ENCODE measurements around the gene MTPN.

Gene MTPN

GRCh38 chr7:135977007-135977741 is at the start of gene MTPN:
Gene MTPN (minus strand): TSS chr7:135977359. CDS start chr7:135977100, 259 bp downstream.
- Mint-ChIP-seq H3K9me3 (no peaks in the 10 kb centered on the region), H3K27me3 (no peaks in the 10 kb centered on the region), H3K4me1 (peaks cover 45 to 65% of the 10 kb centered on the region in 2 donors), H3K36me3 (peaks cover 7 to 27% of the 10 kb centered on the region in 2 donors), H3K4me3 (peak within 1 kb of the TSS; percentile 95), H3K27ac (peak within 1 kb of the TSS; percentile 89)
- DNase-seq = peak; percentile 99
- ATAC-seq (replicated peaks) = peak; percentile 86 to 90

- DNase-seq (no peak), ATAC-seq (replicated peaks) (no peak)
- Mint-ChIP-seq H3K4me3 (no peak overlapping the region), H3K9me3 (no peaks in the 10 kb centered on the region), H3K4me1 (peaks cover 3 to 5% of the 10 kb centered on the region in 2 donors), H3K27ac (no peak overlapping the region), H3K27me3 (no peaks in the 10 kb centered on the region), H3K36me3 (peaks cover 7 to 12% of the 10 kb centered on the region in 2 donors)
Measured at GRCh38 chr7:136026209-136026608, 49.0 kb upstream of the MTPN start.

- Mint-ChIP-seq H3K36me3 (peaks cover 5 to 9% of the 10 kb centered on the region in 2 donors), H3K4me3 (no peak overlapping the region), H3K9me3 (no peaks in the 10 kb centered on the region), H3K27me3 (peaks cover 5 to 11% of the 10 kb centered on the region in 2 donors), H3K27ac (no peak overlapping the region), H3K4me1 (peaks cover 1 to 5% of the 10 kb centered on the region in 2 donors)
- ATAC-seq (replicated peaks) (no peak), DNase-seq (no peak)
Measured at GRCh38 chr7:136023134-136023869, 46.1 kb upstream of the MTPN start.

- DNase-seq = no peak
- H3K27me3 Mint-ChIP-seq = peaks cover 5 to 11% of the 10 kb centered on the region in 2 donors
- H3K9me3 Mint-ChIP-seq = peaks cover 3 to 4% of the 10 kb centered on the region in 2 donors
- H3K4me1 Mint-ChIP-seq = peaks cover 6 to 13% of the 10 kb centered on the region in 2 donors
- H3K4me3 Mint-ChIP-seq = no peak overlapping the region
- no peak overlapping the region for H3K27ac Mint-ChIP-seq
- H3K36me3 Mint-ChIP-seq = no peaks in the 10 kb centered on the region
- no peak for ATAC-seq (replicated peaks)
Measured at GRCh38 chr7:136020556-136020955, 43.4 kb upstream of the MTPN start.

GRCh38 chr7:136018104-136018503 is 40.9 kb upstream of the MTPN start:
- ATAC-seq (replicated peaks) = no peak
- Mint-ChIP-seq H3K27ac (no peak overlapping the region), H3K27me3 (peaks cover 10 to 22% of the 10 kb centered on the region in 2 donors), H3K4me1 (peaks cover 5 to 8% of the 10 kb centered on the region in 2 donors), H3K4me3 (no peak overlapping the region), H3K36me3 (no peaks in the 10 kb centered on the region), H3K9me3 (peaks cover 3 to 4% of the 10 kb centered on the region in 2 donors)
- DNase-seq = no peak

GRCh38 chr7:136016649-136017395 is 39.7 kb upstream of the MTPN start:
- H3K27me3 Mint-ChIP-seq = peaks cover 15 to 33% of the 10 kb centered on the region in 2 donors
- H3K4me1 Mint-ChIP-seq = peaks cover 9 to 13% of the 10 kb centered on the region in 2 donors
- H3K27ac Mint-ChIP-seq = peak overlapping the region; percentile 49
- H3K9me3 Mint-ChIP-seq = peaks cover 3 to 4% of the 10 kb centered on the region in 2 donors
- ATAC-seq (replicated peaks) = peak; percentile 60 to 82
- H3K36me3 Mint-ChIP-seq = no peaks in the 10 kb centered on the region
- H3K4me3 Mint-ChIP-seq = no peak overlapping the region
- DNase-seq = no peak

GRCh38 chr7:136015638-136016037 is 38.5 kb upstream of the MTPN start:
- DNase-seq = no peak
- H3K27me3 Mint-ChIP-seq = peaks cover 16 to 33% of the 10 kb centered on the region in 2 donors
- H3K4me1 Mint-ChIP-seq = peaks cover 9 to 13% of the 10 kb centered on the region in 2 donors
- no peak for ATAC-seq (replicated peaks)
- no peak overlapping the region for H3K4me3 Mint-ChIP-seq
- no peaks in the 10 kb centered on the region for H3K36me3 Mint-ChIP-seq
- H3K27ac Mint-ChIP-seq = no peak overlapping the region
- H3K9me3 Mint-ChIP-seq = peaks cover 3 to 4% of the 10 kb centered on the region in 2 donors

- Mint-ChIP-seq H3K36me3 (no peaks in the 10 kb centered on the region), H3K27me3 (peaks cover 18 to 27% of the 10 kb centered on the region in 2 donors), H3K4me3 (no peak overlapping the region), H3K4me1 (peaks cover 9 to 13% of the 10 kb centered on the region in 2 donors), H3K9me3 (peaks cover 3 to 4% of the 10 kb centered on the region in 2 donors), H3K27ac (no peak overlapping the region)
- DNase-seq (no peak), ATAC-seq (replicated peaks) (no peak)
Measured at GRCh38 chr7:136014659-136015058, 37.5 kb upstream of the MTPN start.

- H3K27ac Mint-ChIP-seq = no peak overlapping the region
- H3K4me1 Mint-ChIP-seq = peaks cover 9 to 13% of the 10 kb centered on the region in 2 donors
- ATAC-seq (replicated peaks) (no peak), DNase-seq (no peak)
- no peaks in the 10 kb centered on the region for H3K36me3 Mint-ChIP-seq
- peaks cover 14 to 21% of the 10 kb centered on the region in 2 donors for H3K27me3 Mint-ChIP-seq
- peaks cover 3 to 4% of the 10 kb centered on the region in 2 donors for H3K9me3 Mint-ChIP-seq
- no peak overlapping the region for H3K4me3 Mint-ChIP-seq
Measured at GRCh38 chr7:136012238-136012637, 35.1 kb upstream of the MTPN start.

GRCh38 chr7:136009488-136010079 is 32.4 kb upstream of the MTPN start:
- H3K9me3 Mint-ChIP-seq = peaks cover 3 to 5% of the 10 kb centered on the region in 2 donors
- H3K36me3 Mint-ChIP-seq = peaks cover 2 to 4% of the 10 kb centered on the region in 2 donors
- H3K27me3 Mint-ChIP-seq = peaks cover 9 to 14% of the 10 kb centered on the region in 2 donors
- DNase-seq (no peak), ATAC-seq (replicated peaks) (no peak)
- H3K4me1 Mint-ChIP-seq = peaks cover 4 to 6% of the 10 kb centered on the region in 2 donors
- no peak overlapping the region for H3K4me3 Mint-ChIP-seq
- H3K27ac Mint-ChIP-seq = no peak overlapping the region

- H3K4me3 Mint-ChIP-seq = no peak overlapping the region
- H3K36me3 Mint-ChIP-seq = peaks cover 2 to 4% of the 10 kb centered on the region in 2 donors
- DNase-seq (no peak), ATAC-seq (replicated peaks) (no peak)
- peaks cover 0 to 4% of the 10 kb centered on the region in 2 donors for H3K27me3 Mint-ChIP-seq
- no peak overlapping the region for H3K27ac Mint-ChIP-seq
- peaks cover 3 to 5% of the 10 kb centered on the region in 2 donors for H3K9me3 Mint-ChIP-seq
- no peaks in the 10 kb centered on the region for H3K4me1 Mint-ChIP-seq
Measured at GRCh38 chr7:136006208-136006607, 29.0 kb upstream of the MTPN start.

- no peaks in the 10 kb centered on the region for H3K4me1 Mint-ChIP-seq
- no peak for ATAC-seq (replicated peaks)
- no peaks in the 10 kb centered on the region for H3K27me3 Mint-ChIP-seq
- H3K4me3 Mint-ChIP-seq = no peak overlapping the region
- H3K27ac Mint-ChIP-seq = no peak overlapping the region
- H3K36me3 Mint-ChIP-seq = peaks cover 2 to 9% of the 10 kb centered on the region in 2 donors
- peaks cover 3 to 5% of the 10 kb centered on the region in 2 donors for H3K9me3 Mint-ChIP-seq
- DNase-seq = no peak
Measured at GRCh38 chr7:136004083-136004482, 26.9 kb upstream of the MTPN start.

GRCh38 chr7:136002802-136003201 is 25.6 kb upstream of the MTPN start:
- Mint-ChIP-seq H3K4me3 (no peak overlapping the region), H3K9me3 (peaks cover 3 to 5% of the 10 kb centered on the region in 2 donors), H3K27me3 (no peaks in the 10 kb centered on the region), H3K36me3 (peaks cover 2 to 9% of the 10 kb centered on the region in 2 donors), H3K4me1 (no peaks in the 10 kb centered on the region), H3K27ac (no peak overlapping the region)
- no peak for ATAC-seq (replicated peaks)
- no peak for DNase-seq

Measured in stimulated activated naive B cell treated with anti-CD40 and anti-IgM and Interleukin-4, amounts not matched to agents 10 μg/mL and 1 μg/mL and 100 μg/mL, for 72 hours (primary cell).